Ascending aorta (tissue), 2 donors: ENCODE results near the gene TMPRSS15. TPM values are rescaled to one million over a fixed set of nuclear protein-coding genes. Genes with fewer than 3 reads are reported as not detected.

Experiments used
- DNase-seq, 2 donors: peaks; one replicate each; pipeline ENCODE4 v3.0.0-alpha.2; 2019; ENCODE audit warnings: low spot score in 2 of 2
- H3K27ac ChIP-seq, 2 donors: fragments of 200-600 bp; sonication (generic); one replicate each; pipeline ENCODE4 v1.5.1; 2016 to 2017; ENCODE audit warnings: mild to moderate bottlenecking in 1 of 2
- H3K27me3 ChIP-seq: fragments of 200-600 bp; sonication (generic); one replicate; pipeline ENCODE4 v1.5.1; 2017
- H3K36me3 ChIP-seq, 2 donors: fragments of 200-600 bp; sonication (generic); one replicate each; pipeline ENCODE4 v1.5.1; 2016
- H3K4me1 ChIP-seq, 2 donors: fragments of 200-600 bp; sonication (generic); one replicate each; pipeline ENCODE4 v1.5.1; 2016 to 2017; ENCODE audit warnings: mild to moderate bottlenecking in 1 of 2
- H3K4me3 ChIP-seq, 2 donors: fragments of 200-600 bp; sonication (generic); one replicate each; pipeline ENCODE4 v1.5.1; 2016 to 2017; ENCODE audit warnings: mild to moderate bottlenecking in 1 of 2
- H3K9me3 ChIP-seq, 2 donors: fragments of 200-600 bp; sonication (generic); one replicate each; pipeline ENCODE4 v1.5.1; 2016
- intact Hi-C: fragments of 100-400 bp; cut with DNase I; formaldehyde crosslinking; loops from one replicate; pipeline ENCODE4 v1.15.1; 2023
- total RNA-seq: library from RNA; depleted of rRNA; stranded (reverse); fragments of >200 nt; gene quantifications from one replicate; pipeline ENCODE4 v1.1.0, GENCODE V29; 2016
- TF ChIP-seq, protein P1 (sequence below), 3 experiments: fragments of 200-600 bp in 2 of 3; fragments of 450-650 bp in 1 of 3; sonication (generic) in 2 of 3; IDR thresholded peaks; one replicate each; pipeline ENCODE4 v1.5.1; 2016 to 2019; ENCODE audit warnings: antibody characterized with exemption in 3 of 3, mild to moderate bottlenecking in 1 of 3, moderate library complexity in 1 of 3

TMPRSS15 gene
- total RNA-seq, 1 donor from 2014 or later: not detected

- intact Hi-C loops: no loop called here
- Histone ChIP-seq H3K27me3 (no peaks in the 10 kb centered on the region), H3K9me3 (no peaks in the 10 kb centered on the region), H3K27ac (no peak within 1 kb of the TSS), H3K4me3 (peak within 1 kb of the TSS; percentile 47 to 56), H3K36me3 (no peaks in the 10 kb centered on the region), H3K4me1 (no peaks in the 10 kb centered on the region)
- DNase-seq: no peak
- TF ChIP-seq, protein P1, sequence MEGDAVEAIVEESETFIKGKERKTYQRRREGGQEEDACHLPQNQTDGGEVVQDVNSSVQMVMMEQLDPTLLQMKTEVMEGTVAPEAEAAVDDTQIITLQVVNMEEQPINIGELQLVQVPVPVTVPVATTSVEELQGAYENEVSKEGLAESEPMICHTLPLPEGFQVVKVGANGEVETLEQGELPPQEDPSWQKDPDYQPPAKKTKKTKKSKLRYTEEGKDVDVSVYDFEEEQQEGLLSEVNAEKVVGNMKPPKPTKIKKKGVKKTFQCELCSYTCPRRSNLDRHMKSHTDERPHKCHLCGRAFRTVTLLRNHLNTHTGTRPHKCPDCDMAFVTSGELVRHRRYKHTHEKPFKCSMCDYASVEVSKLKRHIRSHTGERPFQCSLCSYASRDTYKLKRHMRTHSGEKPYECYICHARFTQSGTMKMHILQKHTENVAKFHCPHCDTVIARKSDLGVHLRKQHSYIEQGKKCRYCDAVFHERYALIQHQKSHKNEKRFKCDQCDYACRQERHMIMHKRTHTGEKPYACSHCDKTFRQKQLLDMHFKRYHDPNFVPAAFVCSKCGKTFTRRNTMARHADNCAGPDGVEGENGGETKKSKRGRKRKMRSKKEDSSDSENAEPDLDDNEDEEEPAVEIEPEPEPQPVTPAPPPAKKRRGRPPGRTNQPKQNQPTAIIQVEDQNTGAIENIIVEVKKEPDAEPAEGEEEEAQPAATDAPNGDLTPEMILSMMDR (IDR thresholded peaks at IDR 0.05): no peak
These were observed 158.7 kb downstream of the TMPRSS15 start, which contains the start of gene CHODL for GRCh38 chr21:18244671-18245463. Gene CHODL (plus strand): TSS chr21:18244833. CDS start chr21:18245224, 391 bp downstream.

- Histone ChIP-seq H3K36me3 (no peaks in the 10 kb centered on the region), H3K4me3 (no peak overlapping the region), H3K9me3 (no peaks in the 10 kb centered on the region), H3K27me3 (no peaks in the 10 kb centered on the region), H3K27ac (no peak overlapping the region), H3K4me1 (no peaks in the 10 kb centered on the region)
- TF ChIP-seq, protein P1 (IDR thresholded peaks at IDR 0.05): no peak
- no peak for DNase-seq
- intact Hi-C loops: no loop called here
These were observed 168.0 kb downstream of the TMPRSS15 start for GRCh38 chr21:18235545-18235944.

DNA sequence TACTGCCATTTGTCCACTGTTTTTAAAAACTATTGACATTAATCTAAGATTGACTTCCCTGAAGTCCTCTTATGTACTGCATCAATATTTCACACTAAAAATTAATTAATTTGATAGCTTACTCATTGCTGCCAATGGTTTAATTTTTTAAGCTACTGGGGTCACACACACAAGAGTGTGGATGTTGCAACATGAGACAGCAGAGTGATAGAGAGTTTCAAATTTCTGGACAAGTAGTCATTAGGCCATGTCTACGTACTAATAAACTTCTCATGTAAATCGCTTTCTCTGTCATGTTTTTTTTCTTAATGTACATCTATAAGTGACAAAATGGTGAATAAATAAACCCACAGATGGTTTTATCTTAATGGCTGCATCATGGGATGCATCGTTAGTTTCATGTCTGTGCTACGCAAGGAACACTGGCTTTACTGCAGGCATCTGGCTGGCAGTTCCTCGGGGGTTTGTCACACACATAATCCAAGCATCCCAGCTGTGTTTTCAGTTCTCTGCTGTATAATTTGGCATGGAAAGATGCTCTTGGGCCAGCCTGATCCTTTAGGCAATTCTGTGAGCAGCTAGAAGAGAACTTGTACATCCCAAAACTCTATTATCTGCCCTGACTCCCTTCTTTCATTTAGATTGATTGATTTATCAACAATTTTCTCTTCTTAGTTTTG is 175.4 kb downstream of the TMPRSS15 start:
- TF ChIP-seq, protein P1 (IDR thresholded peaks at IDR 0.05): no peak
- Histone ChIP-seq H3K4me3 (no peak overlapping the region), H3K4me1 (no peaks in the 10 kb centered on the region), H3K9me3 (no peaks in the 10 kb centered on the region), H3K27ac (no peak overlapping the region), H3K36me3 (no peaks in the 10 kb centered on the region), H3K27me3 (no peaks in the 10 kb centered on the region)
- DNase-seq: no peak
- intact Hi-C loops: no loop called here

- no peaks in the 10 kb centered on the region for H3K36me3 ChIP-seq
- no peaks in the 10 kb centered on the region for H3K9me3 ChIP-seq
- DNase-seq: no peak
- H3K4me1 ChIP-seq: no peaks in the 10 kb centered on the region
- H3K27ac ChIP-seq: no peak overlapping the region
- TF ChIP-seq, protein P1 (IDR thresholded peaks at IDR 0.05): no peak
- H3K27me3 ChIP-seq: no peaks in the 10 kb centered on the region
- intact Hi-C loops: no loop called here
- H3K4me3 ChIP-seq: no peak overlapping the region
These were observed 181.2 kb downstream of the TMPRSS15 start for GRCh38 chr21:18222346-18222745.

DNA sequence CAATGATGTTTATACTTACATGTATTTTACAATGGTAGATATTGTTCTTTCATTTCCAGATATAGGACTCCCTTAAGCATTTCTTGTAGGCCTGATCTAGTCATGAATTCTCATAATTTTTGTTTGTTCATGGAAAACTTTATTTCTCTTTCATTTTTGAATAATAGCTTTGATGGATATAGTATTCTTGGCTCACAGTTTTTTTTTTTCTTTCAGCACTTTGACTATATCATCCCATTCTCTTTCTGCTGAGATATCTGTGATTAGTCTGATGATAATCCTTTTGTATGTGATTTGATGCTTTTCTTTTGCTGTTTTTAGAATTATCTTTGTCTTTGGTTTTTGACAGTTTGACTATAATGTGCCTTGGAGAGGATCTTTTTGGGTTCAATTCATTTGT is 183.1 kb downstream of the TMPRSS15 start:
- no peaks in the 10 kb centered on the region for H3K4me1 ChIP-seq
- no peaks in the 10 kb centered on the region for H3K9me3 ChIP-seq
- TF ChIP-seq, protein P1 (IDR thresholded peaks at IDR 0.05): no peak
- H3K4me3 ChIP-seq: no peak overlapping the region
- intact Hi-C loops: no loop called here
- H3K36me3 ChIP-seq: no peaks in the 10 kb centered on the region
- no peak overlapping the region for H3K27ac ChIP-seq
- no peak for DNase-seq
- H3K27me3 ChIP-seq: no peaks in the 10 kb centered on the region

Other genes with a start within 250 kb of the TMPRSS15 start
- gene CHODL, start 159.0 kb downstream of the TMPRSS15 start, total RNA-seq: not detected